Bronchial epithelial cell (primary cell): ENCODE results near the gene CLTC. TPM values are rescaled to one million over a fixed set of nuclear protein-coding genes. Genes with fewer than 3 reads are reported as not detected.
A peak's percentile ranks its signal among the peaks of the same experiment; 100 is the strongest.

Experiments
- DNase-seq: peaks from one replicate; pipeline ENCODE4 v3.0.0-alpha.2; 2010; ENCODE audit warnings: low read depth
- FAIRE-seq: peaks from 2 replicates; lab custom pipeline; 2011; peaks lifted over from hg19 to GRCh38; lab: Jason Lieb, UNC
- H3K27me3 ChIP-seq: 2 replicates; pipeline ENCODE4 v1.5.1; 2011; ENCODE audit warnings: low read length; ENCODE audit not compliant: control insufficient read depth, insufficient read depth
- H3K36me3 ChIP-seq: 2 replicates; pipeline ENCODE4 v1.5.1; 2011; ENCODE audit warnings: low read length; ENCODE audit not compliant: control insufficient read depth, insufficient read depth
- H3K4me3 ChIP-seq: 2 replicates; pipeline ENCODE4 v1.5.1; 2011; ENCODE audit warnings: mild to moderate bottlenecking, low read depth, low read length, control low read depth
- CTCF ChIP-seq: IDR thresholded peaks from 2 replicates; pipeline ENCODE4 v1.5.1; 2011; ENCODE audit warnings: mild to moderate bottlenecking, moderate library complexity, low read length, control low read depth, inconsistent platforms; ENCODE audit not compliant: insufficient read depth, severe bottlenecking
- total RNA-seq: library from RNA; depleted of rRNA; stranded (reverse); fragments of >200 nt; gene quantifications from 2 replicates; pipeline ENCODE4 v1.2.1, GENCODE V29; 2014

CLTC gene
- total RNA-seq, 1 donor from 2014 or later: 251 TPM

GRCh38 chr17:59643159-59644140 lies 23.8 kb downstream of the CLTC start:
- no peak for FAIRE-seq
- Histone ChIP-seq H3K4me3 (no peak overlapping the region), H3K36me3 (peaks cover 10% of the 10 kb centered on the region), H3K27me3 (no peaks in the 10 kb centered on the region)
- peak; percentile 73 for DNase-seq
- TF ChIP-seq CTCF: no peak

- FAIRE-seq (no peak), DNase-seq (no peak)
- no peak for TF ChIP-seq CTCF
- Histone ChIP-seq H3K36me3 (peaks cover 19% of the 10 kb centered on the region), H3K4me3 (no peak overlapping the region), H3K27me3 (no peaks in the 10 kb centered on the region)
Observed at GRCh38 chr17:59647288-59647687, 27.6 kb downstream of the CLTC start.

- FAIRE-seq (no peak), DNase-seq (no peak)
- H3K36me3 ChIP-seq: peaks cover 25% of the 10 kb centered on the region
- H3K4me3 ChIP-seq: no peak overlapping the region
- no peaks in the 10 kb centered on the region for H3K27me3 ChIP-seq
- no peak for TF ChIP-seq CTCF
Observed at GRCh38 chr17:59649886-59650285, 30.2 kb downstream of the CLTC start.

- peaks cover 26% of the 10 kb centered on the region for H3K36me3 ChIP-seq
- H3K4me3 ChIP-seq: no peak overlapping the region
- H3K27me3 ChIP-seq: no peaks in the 10 kb centered on the region
- no peak for TF ChIP-seq CTCF
- no peak for DNase-seq
- no peak for FAIRE-seq
Observed at GRCh38 chr17:59650642-59651041, 30.9 kb downstream of the CLTC start.

GRCh38 chr17:59651346-59651745 lies 31.7 kb downstream of the CLTC start:
- no peak for TF ChIP-seq CTCF
- DNase-seq: peak; percentile 22
- no peak for FAIRE-seq
- peaks cover 24% of the 10 kb centered on the region for H3K36me3 ChIP-seq
- no peak overlapping the region for H3K4me3 ChIP-seq
- H3K27me3 ChIP-seq: no peaks in the 10 kb centered on the region
